GM21526 (cell line): ENCODE data around the gene INTS2.
"Not testable (repeated sequence)": the region's sequence is repeated elsewhere in the genome, so short reads cannot be mapped to it uniquely, and the experiment has no call there.

Source experiments
- ATAC-seq: cut with Tn5 transposase; IDR thresholded peaks from one replicate; pipeline ENCODE4 v1.9.1; 2021; ENCODE audit warnings: moderate library complexity; ENCODE audit not compliant: unreplicated experiment, low FRiP score

INTS2 gene

GRCh38 chr17:61826866-61827265, 100.9 kb downstream of the INTS2 start:
- ATAC-seq = not testable (repeated sequence)

GRCh38 chr17:61826198-61826597, 101.6 kb downstream of the INTS2 start:
- ATAC-seq = not testable (repeated sequence)

GRCh38 chr17:61825448-61826137, 102.2 kb downstream of the INTS2 start:
- no peak for ATAC-seq

- no peak for ATAC-seq
Observed at GRCh38 chr17:61822326-61823285, 105.2 kb downstream of the INTS2 start.

GRCh38 chr17:61821655-61822054, 106.1 kb downstream of the INTS2 start:
- ATAC-seq = no peak

- not testable (repeated sequence) for ATAC-seq
Observed at GRCh38 chr17:61819265-61819664, 108.5 kb downstream of the INTS2 start.

- ATAC-seq = no peak
Observed at GRCh38 chr17:61818225-61818624, 109.6 kb downstream of the INTS2 start.

GRCh38 chr17:61817452-61817851, 110.3 kb downstream of the INTS2 start:
- no peak for ATAC-seq

GRCh38 chr17:61816538-61816937, 111.2 kb downstream of the INTS2 start:
- ATAC-seq = no peak

- no peak for ATAC-seq
Observed at GRCh38 chr17:61815863-61816503, 111.8 kb downstream of the INTS2 start.
